GM19463 (cell line): Measurements from ENCODE around the gene SLC35F6.
"Not testable (repeated sequence)": the region's sequence is repeated elsewhere in the genome, so short reads cannot be mapped to it uniquely, and the experiment has no call there.

Source experiments
- ATAC-seq: cut with Tn5 transposase; IDR thresholded peaks from one replicate; pipeline ENCODE4 v1.9.1; 2021; ENCODE audit warnings: mild to moderate bottlenecking, moderate library complexity; ENCODE audit not compliant: unreplicated experiment

The SLC35F6 gene

DNA sequence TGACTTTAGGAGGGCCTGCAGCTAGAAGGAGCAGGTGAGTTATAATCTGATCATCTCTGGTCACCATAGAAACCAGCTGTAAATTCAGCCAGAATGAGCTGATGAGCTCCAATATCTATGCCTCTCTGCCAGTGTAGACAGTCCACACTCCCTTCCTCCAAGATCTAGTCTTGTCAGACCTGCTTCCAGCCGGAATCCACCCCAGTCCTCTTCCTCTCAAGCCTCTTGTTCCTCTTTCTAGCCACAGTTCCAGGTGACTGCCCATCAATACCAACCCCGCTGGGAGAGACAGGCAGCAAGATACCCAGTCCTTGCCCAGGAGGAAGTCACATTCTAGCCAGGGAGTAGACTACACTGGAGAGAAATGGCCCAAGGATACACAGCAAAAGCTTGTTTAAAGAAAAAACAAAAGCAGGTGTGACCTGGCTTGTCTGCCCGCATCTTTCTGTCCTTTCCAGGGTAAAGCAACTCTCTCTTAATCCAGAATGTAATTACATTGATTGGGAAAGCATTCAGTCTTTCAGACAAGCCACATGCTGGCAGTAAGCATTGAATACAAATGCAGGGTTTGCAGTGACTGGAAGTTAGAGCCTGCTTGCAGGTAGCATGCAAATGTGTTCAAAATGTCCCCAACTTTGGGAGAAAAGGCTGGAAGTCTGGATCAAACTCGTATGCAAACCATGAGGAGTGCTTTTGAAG, 9.0 kb upstream of the SLC35F6 start:
- no peak for ATAC-seq

DNA sequence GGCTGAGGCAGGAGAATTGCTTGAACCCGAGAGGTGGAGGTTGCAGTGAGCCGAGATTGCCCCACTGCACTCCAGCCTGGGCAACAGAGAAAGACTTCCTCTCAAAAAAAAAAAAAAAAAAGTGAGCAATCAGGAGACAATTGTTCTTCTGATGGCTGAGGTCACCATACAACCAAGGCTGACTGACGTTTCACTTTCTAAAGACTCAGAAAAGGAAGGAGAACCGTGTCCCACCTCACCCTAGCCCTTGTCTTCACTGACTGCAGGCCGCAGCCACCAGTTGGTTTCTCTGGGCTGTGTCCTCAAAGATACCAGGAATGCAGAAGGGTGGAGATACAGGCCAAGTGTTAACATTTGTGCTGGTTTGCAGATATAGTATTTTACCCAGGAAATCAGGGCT, 7.7 kb upstream of the SLC35F6 start:
- ATAC-seq = no peak

DNA sequence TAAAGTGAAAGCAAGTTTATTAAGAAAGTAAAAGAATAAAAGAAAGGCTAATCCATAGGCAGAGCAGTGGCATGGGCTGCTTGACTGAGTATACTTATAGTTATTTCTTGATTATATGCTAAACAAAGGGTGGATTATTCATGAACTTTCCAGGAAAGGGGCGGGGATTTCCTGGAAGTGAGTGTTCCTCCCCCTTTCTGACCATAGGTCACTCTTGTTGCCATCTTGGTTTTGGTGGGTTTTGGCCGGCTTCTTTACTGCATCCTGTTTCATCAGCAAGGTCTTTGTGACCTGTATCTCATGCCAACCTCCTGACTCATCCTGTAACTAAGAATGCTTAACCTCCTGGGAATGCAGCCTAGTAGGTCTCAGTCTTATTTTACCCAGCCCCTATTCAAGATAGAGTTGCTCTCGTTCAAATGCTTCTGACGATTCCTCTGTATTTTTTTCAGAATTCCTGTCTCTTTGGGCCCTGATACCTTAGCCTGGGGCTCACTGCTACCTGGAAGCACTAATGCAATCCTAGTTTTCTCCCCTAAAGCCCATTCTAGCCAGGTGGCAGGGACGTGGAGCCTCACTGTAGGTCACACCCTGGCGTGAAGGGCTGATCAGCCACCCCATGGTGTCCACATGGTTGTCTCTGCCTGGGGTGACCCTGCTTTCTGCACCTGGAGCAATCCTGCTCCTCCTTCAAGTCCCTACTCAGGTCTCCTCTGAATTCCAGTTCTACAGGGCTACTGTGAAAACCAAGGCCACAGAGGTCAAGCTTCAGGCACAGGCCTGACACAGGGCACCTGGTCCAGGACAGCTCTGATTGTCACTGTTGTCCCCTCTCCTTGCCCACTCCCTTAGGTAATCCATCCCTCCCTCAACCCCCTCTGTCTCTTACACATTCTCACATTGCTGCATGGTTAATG, 6.0 kb upstream of the SLC35F6 start:
- peak; percentile 66 for ATAC-seq

DNA sequence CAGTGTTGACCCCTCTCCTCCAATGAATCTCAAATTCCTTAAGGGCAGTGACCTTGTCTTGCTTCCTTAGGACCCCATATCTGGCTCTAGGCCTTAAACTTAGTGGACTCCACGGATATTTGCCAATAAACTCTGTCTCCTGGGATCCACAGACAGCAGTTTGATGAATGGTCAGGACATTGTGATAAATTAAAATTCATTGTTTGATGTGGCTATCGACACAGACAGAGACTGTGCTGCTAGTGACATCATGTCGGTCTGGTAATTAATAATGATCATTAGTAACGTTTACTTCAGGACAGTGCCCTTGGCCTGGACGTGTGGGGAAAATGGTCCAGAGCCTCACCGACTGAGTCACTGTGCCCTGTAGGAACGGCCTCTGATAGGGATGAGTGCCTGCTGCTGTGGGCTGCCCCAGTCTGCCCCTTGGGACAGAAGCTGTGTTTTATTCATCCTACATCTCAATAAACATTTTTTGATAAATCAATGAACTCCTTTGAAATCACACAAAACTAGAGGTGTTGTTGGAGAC, 5.2 kb upstream of the SLC35F6 start:
- ATAC-seq = no peak

DNA sequence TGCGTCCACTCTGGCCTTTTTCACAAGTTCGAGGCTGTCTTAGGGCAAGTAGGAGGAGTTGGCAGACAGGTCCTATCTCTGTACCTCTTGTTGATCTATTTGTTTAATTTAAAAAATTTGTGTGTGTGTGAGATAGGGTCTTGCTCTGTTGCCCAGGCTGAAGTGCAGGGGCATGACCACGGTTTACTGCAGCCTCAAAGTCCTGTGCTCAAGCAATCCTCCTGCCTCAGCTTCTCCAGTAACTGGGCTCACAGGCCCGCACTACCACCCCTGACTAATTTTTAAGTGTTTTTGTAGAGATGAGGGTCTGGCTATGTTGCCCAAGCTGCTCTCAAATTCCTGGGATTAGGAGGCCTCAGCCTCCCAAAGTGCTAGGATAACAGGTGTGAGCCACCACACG, 4.2 kb upstream of the SLC35F6 start:
- no peak for ATAC-seq

DNA sequence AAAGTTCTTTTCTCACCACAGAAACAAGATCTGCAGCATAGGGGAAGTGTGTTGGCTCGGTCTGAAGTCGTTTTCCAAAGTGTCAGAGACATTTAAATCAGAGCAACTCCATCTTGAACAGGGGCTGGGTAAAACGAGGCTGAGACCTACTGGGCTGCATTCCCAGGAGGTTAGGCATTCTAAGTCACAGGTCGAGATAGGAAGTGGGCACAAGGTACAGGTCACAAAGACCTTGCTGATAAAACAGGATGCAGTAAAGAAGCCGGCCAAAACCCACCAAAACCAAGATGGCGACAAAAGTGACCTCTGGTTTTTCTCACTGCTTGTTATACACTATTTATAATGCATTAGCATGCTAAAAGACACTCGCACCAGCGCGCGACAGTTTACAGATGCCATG, 3.1 kb upstream of the SLC35F6 start:
- ATAC-seq = not testable (repeated sequence)

DNA sequence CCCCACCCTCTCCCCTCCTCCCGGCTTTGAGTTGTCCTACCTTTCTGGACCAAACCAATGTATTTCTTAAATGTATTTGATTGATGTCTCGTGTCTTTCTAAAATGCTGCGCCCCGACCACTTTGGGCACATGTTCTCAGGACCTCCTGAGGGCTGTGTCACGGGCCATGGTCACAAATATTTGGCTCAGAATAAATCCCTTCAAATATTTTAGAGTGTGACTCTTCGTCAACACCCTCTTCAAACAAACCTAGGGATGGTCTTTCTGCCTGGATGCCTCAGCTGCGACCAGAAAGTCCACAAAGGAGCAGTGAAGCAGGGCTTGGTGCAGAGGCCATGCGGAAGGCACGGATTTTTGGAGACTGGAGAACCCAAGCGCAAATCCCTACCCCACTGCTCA, 1.1 kb upstream of the SLC35F6 start:
- ATAC-seq = no peak

DNA sequence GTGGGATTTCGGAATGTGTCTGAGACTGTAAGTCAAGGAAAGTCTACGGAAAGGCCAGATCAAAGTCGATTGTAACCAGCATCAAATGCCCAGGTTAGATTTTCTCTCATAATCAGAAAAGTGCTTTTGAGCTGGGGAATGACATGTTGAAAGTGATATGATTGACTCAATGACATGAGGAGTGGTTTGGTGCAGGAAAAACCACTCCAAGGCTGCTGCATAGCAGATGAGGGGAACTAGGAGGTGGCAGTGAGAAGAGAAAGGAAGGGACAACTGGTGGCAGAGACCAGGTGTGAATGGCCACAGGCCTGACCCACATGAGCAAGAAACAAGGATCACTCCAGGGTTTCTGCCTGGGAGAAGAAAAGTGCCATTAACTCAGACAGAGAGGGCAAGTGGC, 822 bp downstream of the SLC35F6 start:
- ATAC-seq = no peak

DNA sequence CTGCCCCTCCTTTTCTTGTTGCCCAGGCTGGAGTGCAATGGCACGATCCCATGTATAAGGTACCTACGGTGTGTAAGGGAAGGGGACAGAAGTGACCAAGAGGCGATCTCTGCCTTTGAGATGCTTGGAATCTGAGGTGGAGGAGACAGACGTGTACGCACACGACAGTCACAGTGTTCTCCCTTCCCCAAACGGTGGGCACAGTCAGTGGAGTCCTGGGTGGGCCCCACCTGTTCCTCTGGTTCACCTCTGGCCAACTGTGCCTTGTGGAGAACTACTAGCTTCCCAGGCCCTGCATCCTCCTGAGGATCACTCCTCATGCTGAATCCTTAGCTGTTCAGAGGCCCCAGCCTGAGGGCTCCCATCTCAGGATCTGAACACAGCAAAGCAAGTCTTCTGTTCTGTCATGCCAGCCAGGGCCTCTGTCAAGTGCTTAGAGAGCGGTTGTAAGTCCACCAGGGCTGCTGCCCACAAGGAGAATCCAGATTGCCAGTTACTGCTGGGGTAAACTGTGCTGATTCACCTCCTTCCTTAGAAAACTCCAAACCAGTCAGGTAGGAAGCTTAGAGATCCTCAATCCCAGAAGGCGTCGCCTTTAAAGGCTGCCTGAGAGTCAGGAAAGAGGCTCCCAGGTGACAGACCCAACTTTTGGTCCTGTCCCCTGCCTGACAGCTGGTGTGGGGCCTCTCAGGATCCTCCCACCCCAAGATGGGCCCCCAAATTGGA, 1.6 kb downstream of the SLC35F6 start:
- no peak for ATAC-seq

DNA sequence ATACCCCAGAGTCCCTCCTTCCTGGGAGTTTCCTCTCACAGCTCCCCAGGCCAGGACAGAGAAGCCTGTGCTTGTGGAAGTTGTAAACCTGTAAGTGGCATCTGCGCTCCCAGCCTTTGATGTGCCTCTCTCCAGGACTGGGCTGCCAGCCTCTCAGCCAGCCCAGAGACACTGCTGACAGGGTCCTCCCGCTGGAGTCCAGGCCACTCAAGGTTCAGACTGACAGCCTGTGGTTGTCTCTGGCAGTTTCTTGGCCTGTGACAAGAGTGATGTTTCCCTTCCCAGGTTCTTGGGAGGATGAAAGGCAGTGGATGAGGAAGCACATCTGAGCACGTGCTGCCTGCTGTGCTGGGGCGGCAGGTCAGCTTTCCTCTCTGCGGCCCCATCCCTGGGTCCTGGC, 3.0 kb downstream of the SLC35F6 start:
- ATAC-seq = no peak

DNA sequence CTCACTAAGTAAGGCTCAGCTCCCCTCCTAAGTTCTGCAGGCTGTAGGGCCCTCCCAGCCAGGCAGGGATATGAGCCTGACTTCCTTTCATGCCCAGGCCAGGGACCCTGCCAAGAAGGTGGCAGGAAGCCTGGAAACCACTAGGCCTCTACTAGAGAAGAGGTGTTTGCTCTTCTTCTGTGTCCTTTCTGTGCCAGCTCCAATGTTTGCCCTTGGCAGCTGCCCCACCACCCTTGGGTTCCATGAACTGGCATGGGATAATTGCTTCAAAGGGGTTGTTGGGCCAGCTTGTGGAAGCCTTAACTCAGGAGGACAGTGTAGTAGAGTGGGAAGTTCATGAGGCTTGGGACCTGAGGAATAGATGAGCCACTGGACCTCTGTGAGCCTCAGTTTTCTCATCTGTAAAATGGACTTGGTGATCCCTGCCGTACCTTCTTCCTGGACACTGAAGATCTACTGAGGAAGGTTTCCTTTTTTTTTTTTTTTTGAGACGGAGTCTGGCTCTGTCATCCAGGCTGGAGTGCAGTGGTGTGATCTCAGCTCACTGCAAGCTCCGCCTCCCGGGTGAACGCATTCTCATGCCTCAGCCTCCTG, 3.9 kb downstream of the SLC35F6 start:
- no peak for ATAC-seq

DNA sequence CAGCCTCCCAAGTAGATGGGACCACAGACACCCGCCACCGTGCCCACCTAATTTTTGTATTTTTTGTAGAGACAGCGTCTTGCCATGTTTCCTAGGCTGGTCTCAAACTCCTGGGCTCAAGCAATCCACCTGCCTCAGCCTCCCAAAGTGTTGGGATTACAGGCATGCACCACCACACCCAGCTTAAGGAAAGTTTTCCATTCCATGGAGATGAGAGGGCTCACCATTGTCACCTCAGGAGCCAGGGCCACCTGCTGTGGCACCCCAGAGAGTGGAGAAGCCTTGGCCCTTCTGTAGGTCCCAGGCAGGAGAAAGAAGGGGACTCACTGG, 4.6 kb downstream of the SLC35F6 start:
- no peak for ATAC-seq

DNA sequence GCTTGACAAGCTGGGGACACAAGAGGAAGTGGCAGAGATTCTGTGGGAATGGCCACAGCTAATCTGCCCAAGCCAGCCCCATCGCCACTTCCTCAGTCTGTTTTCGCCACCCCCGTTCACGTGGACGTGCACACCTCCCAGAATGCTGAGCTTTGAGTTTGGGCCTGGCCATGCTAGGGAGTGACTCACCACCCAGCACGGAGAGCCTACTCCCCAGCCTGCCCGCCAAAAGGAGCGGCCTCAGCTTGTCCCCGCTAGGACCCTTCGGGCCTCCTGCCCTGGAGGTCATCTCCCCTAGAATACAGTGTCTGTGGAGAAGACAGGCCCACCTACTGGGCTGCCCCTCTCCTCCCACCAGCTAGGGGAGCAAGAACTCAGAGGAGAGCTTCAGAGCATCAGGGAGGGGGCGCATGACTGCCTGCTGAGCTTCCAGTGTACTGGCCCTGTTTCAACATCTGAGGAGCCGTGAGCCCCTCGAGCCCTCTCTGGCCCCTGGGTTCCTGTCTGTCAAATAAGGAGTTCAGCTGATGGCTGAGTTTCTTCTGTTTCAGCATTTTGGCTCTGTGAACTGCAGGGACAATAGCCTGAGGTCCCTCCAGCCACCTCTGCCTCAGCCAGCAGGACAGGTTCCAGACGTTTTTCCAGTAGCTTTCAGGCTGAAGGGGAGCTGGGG, 5.1 kb downstream of the SLC35F6 start:
- no peak for ATAC-seq

DNA sequence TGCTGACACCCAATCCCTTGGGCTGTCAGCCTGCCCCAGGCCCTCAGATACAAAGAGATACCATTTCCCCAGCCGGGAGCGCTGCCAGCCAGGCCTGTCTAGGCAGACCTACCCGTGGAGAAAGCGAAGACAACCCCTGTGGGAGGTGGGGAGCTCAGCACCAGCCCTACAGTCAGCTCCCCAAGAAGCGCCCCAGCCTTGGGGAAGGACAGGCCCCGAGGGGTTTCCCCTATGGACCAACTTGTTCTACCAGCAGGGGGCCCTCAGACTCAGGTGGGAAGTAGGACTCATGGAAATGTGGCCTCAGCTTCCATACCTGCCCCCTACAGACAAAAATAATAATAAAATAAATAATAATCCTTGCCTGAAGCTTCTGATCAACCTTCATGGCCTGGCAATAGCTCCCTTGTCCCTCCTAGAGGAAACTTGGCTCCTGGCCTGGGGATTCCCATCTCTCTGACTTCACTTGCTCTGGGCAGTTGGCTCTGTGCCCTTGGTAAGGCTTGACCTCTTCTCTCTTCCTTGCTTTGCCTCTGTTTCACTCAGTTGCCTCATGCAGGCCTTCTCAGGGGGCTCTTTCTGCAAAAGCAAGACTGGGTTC, 7.0 kb downstream of the SLC35F6 start:
- no peak for ATAC-seq

DNA sequence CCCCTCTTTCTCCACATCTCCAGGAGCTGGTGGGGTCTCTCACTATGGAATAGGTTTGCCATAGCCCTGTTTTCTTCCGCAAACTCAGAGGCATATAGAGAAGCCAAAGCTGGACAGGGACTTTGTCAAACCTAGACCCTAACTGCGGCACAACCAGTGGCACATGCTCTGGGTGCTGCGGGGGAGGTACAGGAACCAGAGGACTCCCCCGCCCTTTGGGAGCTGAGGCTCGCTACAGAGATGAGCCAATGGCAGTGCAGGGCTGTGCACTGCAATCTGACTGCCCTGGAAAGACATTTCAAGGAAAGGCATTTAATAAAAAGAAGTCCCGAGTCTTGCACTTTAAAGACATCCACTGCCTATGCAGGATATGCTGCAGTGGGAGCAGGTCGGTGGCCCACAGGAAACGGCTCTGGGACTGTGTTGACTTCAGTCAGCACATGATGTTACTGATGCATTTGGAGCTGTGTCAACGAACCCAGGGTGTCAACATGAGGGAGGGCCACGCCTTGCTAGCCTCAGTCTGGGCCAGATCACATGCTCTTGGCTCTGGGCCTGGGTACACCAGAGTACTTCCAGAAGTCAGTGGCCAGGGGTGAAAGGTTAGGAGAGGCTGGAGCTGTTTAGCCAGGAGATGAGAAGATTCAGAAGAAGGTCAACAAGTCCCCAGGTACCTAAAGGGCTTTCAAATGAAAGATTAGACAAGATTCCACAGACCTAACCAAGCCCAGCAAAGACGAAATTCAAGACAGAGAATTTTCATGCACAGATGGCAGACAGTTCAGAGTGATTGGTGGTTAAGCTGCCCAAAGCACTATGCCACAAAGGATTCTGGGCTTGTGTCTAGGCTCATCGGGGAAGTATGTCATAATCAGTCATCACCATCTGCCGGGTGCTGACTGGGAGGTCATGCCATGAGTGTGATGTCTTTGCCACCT, 8.2 kb downstream of the SLC35F6 start:
- no peak for ATAC-seq

DNA sequence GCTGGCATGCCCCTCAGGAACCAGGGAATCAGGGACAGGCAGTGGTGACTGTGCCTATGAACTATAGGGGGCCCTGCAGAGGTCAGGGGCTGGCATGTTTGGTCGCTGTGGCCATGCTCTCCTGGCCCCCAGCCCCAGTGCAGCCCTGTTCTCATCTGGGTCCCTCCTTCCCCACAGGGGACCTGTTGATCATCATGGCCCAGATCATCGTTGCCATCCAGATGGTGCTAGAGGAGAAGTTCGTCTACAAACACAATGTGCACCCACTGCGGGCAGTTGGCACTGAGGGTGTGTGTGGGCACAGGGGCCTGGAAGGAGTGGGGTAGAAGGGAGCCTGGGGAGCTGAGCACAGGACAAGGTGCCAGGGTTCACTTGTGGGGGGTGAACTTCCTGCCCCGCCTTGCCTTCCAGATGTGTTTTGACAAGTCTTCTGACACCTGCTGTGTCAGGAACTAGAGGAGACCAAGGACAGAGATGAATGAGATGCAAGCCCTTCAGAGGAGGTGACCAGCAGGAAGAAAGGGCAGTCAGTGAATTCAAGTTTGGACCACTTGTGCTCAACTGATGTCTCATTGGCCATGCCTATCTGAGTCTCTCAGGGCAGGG, 12.2 kb downstream of the SLC35F6 start:
- no peak for ATAC-seq

DNA sequence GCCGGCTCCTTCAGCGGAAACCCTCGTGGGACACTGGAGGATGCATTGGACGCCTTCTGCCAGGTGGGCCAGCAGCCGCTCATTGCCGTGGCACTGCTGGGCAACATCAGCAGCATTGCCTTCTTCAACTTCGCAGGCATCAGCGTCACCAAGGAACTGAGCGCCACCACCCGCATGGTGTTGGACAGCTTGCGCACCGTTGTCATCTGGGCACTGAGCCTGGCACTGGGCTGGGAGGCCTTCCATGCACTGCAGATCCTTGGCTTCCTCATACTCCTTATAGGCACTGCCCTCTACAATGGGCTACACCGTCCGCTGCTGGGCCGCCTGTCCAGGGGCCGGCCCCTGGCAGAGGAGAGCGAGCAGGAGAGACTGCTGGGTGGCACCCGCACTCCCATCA, 14.0 kb downstream of the SLC35F6 start:
- ATAC-seq = no peak

DNA sequence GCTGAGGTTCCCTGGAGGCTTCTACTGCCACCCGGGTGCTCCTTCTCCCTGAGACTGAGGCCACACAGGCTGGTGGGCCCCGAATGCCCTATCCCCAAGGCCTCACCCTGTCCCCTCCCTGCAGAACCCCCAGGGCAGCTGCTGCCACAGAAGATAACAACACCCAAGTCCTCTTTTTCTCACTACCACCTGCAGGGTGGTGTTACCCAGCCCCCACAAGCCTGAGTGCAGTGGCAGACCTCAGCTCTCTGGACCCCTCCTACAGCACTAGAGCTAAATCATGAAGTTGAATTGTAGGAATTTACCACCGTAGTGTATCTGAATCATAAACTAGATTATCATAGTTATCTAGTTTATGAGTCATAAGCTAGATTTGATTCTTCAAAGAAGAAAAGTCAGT, 14.4 kb downstream of the SLC35F6 start:
- ATAC-seq = no peak
